ENCODE data around the gene STARD3. TPM values are rescaled to one million over a fixed set of nuclear protein-coding genes. Genes with fewer than 3 reads are reported as not detected.

The STARD3 gene
- total RNA-seq, 2 donors from 2014 or later = 60.3 to 60.5 TPM

GRCh38 chr17:39655105-39655504 is 18.2 kb downstream of the STARD3 start:
- Mint-ChIP-seq H3K9me3 (no peaks in the 10 kb centered on the region), H3K4me1 (peaks cover 24% of the 10 kb centered on the region), H3K4me3 (no peak overlapping the region), H3K36me3 (ENCODE audit: low read depth) (peaks cover 17% of the 10 kb centered on the region), H3K27ac (no peak overlapping the region), H3K27me3 (ENCODE audit: insufficient read depth) (no peaks in the 10 kb centered on the region)
- no peak for DNase-seq
- peaks cover 5% of the 10 kb centered on the region for H3K36me3 ChIP-seq (ENCODE audit: control insufficient read depth, insufficient read depth, low read length)
- no peaks in the 10 kb centered on the region for H3K9me3 ChIP-seq (ENCODE audit: control insufficient read depth, low read length)
- 92 to 100% methylated on average over 1 to 2 of the region's 2 CpGs for WGBS, 2 experiments (ENCODE audit: insufficient coverage in 1 of 2, insufficient read length in 1 of 2)
- peaks cover 16% of the 10 kb centered on the region for H3K4me1 ChIP-seq (ENCODE audit: control insufficient read depth, insufficient read depth, low read length)
- no peak overlapping the region for H3K27ac ChIP-seq (ENCODE audit: low read depth, low read length)
- H3K9ac ChIP-seq (ENCODE audit: extremely low read depth, low read length, poor library complexity, severe bottlenecking) = no peak overlapping the region
- TF ChIP-seq, protein P1, sequence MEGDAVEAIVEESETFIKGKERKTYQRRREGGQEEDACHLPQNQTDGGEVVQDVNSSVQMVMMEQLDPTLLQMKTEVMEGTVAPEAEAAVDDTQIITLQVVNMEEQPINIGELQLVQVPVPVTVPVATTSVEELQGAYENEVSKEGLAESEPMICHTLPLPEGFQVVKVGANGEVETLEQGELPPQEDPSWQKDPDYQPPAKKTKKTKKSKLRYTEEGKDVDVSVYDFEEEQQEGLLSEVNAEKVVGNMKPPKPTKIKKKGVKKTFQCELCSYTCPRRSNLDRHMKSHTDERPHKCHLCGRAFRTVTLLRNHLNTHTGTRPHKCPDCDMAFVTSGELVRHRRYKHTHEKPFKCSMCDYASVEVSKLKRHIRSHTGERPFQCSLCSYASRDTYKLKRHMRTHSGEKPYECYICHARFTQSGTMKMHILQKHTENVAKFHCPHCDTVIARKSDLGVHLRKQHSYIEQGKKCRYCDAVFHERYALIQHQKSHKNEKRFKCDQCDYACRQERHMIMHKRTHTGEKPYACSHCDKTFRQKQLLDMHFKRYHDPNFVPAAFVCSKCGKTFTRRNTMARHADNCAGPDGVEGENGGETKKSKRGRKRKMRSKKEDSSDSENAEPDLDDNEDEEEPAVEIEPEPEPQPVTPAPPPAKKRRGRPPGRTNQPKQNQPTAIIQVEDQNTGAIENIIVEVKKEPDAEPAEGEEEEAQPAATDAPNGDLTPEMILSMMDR (conservative IDR thresholded peaks at IDR 0.05) = no peak
- H3K27me3 ChIP-seq (ENCODE audit: control insufficient read depth, insufficient read depth, low read length, poor library complexity, severe bottlenecking) = no peaks in the 10 kb centered on the region
- no peak overlapping the region for H3K4me3 ChIP-seq (ENCODE audit: low read length)

DNA sequence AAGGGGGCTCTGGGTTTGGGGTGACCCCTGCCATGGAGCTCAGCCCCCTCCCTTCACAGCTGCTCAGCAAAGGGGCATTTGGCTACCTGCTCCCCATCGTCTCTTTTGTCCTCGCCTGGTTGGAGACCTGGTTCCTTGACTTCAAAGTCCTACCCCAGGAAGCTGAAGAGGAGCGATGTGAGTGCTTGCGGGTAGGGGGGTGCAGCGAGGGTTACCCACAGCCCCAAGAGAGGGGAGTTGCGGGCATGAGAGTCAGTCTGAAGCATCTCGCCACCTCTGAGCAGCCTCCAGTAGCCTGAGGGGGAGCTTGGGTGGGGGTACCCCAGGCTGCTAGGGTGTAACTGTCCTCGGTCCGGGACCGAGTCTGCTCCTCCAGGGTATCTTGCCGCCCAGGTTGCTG is 21.4 kb downstream of the STARD3 start:
- peaks cover 26% of the 10 kb centered on the region for H3K36me3 Mint-ChIP-seq (ENCODE audit: low read depth)
- 93 to 97% methylated on average over 8 to 11 of the region's 11 CpGs for WGBS, 2 experiments (ENCODE audit: insufficient coverage in 1 of 2, insufficient read length in 1 of 2)
- no peaks in the 10 kb centered on the region for H3K27me3 ChIP-seq (ENCODE audit: control insufficient read depth, insufficient read depth, low read length, poor library complexity, severe bottlenecking)
- H3K4me1 ChIP-seq (ENCODE audit: control insufficient read depth, insufficient read depth, low read length) = peaks cover 2% of the 10 kb centered on the region
- no peak overlapping the region for H3K27ac Mint-ChIP-seq
- no peaks in the 10 kb centered on the region for H3K27me3 Mint-ChIP-seq (ENCODE audit: insufficient read depth)
- TF ChIP-seq, protein P1 (conservative IDR thresholded peaks at IDR 0.05) = no peak
- H3K4me1 Mint-ChIP-seq = peaks cover 9% of the 10 kb centered on the region
- H3K9me3 ChIP-seq (ENCODE audit: control insufficient read depth, low read length) = no peaks in the 10 kb centered on the region
- no peak overlapping the region for H3K4me3 Mint-ChIP-seq
- H3K27ac ChIP-seq (ENCODE audit: low read depth, low read length) = no peak overlapping the region
- H3K4me3 ChIP-seq (ENCODE audit: low read length) = no peak overlapping the region
- H3K9ac ChIP-seq (ENCODE audit: extremely low read depth, low read length, poor library complexity, severe bottlenecking) = no peak overlapping the region
- DNase-seq = no peak
- peaks cover 11% of the 10 kb centered on the region for H3K36me3 ChIP-seq (ENCODE audit: control insufficient read depth, insufficient read depth, low read length)
- H3K9me3 Mint-ChIP-seq = no peaks in the 10 kb centered on the region

DNA sequence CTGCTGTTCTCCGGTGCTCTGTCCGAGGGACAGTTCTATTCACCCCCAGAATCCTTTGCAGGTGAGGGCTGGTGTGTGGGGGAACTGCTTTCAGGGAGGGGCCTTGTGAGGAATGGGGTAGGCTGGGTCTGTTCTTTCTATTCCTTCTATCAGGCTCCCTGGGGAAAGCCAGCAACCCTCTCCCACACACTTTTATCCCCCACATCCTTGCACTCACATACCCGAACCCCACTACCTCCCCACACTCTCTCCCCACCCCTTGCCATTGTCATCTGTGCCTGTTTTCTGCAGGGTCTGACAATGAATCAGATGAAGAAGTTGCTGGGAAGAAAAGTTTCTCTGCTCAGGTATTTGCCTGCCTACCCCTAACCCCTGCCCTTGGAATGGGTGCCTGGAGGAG is 21.8 kb downstream of the STARD3 start:
- no peaks in the 10 kb centered on the region for H3K4me1 ChIP-seq (ENCODE audit: control insufficient read depth, insufficient read depth, low read length)
- DNase-seq = no peak
- Mint-ChIP-seq H3K9me3 (no peaks in the 10 kb centered on the region), H3K27me3 (ENCODE audit: insufficient read depth) (no peaks in the 10 kb centered on the region), H3K27ac (no peak overlapping the region), H3K4me3 (no peak overlapping the region), H3K4me1 (peaks cover 6% of the 10 kb centered on the region), H3K36me3 (ENCODE audit: low read depth) (peaks cover 26% of the 10 kb centered on the region)
- no peak overlapping the region for H3K9ac ChIP-seq (ENCODE audit: extremely low read depth, low read length, poor library complexity, severe bottlenecking)
- 78% methylated on average over 3 of the region's 3 CpGs; no CpG with 5 or more reads in 1 of the 2 experiments for WGBS, 2 experiments (ENCODE audit: insufficient coverage in 1 of 2, insufficient read length in 1 of 2)
- H3K9me3 ChIP-seq (ENCODE audit: control insufficient read depth, low read length) = no peaks in the 10 kb centered on the region
- no peaks in the 10 kb centered on the region for H3K27me3 ChIP-seq (ENCODE audit: control insufficient read depth, insufficient read depth, low read length, poor library complexity, severe bottlenecking)
- TF ChIP-seq, protein P1 (conservative IDR thresholded peaks at IDR 0.05) = no peak
- no peak overlapping the region for H3K27ac ChIP-seq (ENCODE audit: low read depth, low read length)
- no peak overlapping the region for H3K4me3 ChIP-seq (ENCODE audit: low read length)
- H3K36me3 ChIP-seq (ENCODE audit: control insufficient read depth, insufficient read depth, low read length) = peaks cover 11% of the 10 kb centered on the region
